Epithelial cell of esophagus (primary cell): ENCODE data around the gene CFAP46.

Source experiments
- DNase-seq: peaks from one replicate; pipeline ENCODE4 v3.0.0; 2010; ENCODE audit warnings: low read depth
- H3K4me3 ChIP-seq: 2 replicates; pipeline ENCODE4 v1.5.1; 2011; ENCODE audit warnings: mild to moderate bottlenecking, low read length, control low read depth
- CTCF ChIP-seq: IDR thresholded peaks from 2 replicates; pipeline ENCODE4 v1.5.1; 2011; ENCODE audit warnings: low read depth, mild to moderate bottlenecking, low read length, control low read depth, inconsistent platforms; ENCODE audit not compliant: insufficient read depth; ENCODE audit errors: missing control alignments

Gene CFAP46

GRCh38 chr10:132788831-132789219 is 153.5 kb downstream of the CFAP46 start:
- no peak overlapping the region for H3K4me3 ChIP-seq
- TF ChIP-seq CTCF = no peak
- no peak for DNase-seq

GRCh38 chr10:132788180-132788830 is 154.1 kb downstream of the CFAP46 start:
- peak; percentile 13 for DNase-seq
- no peak for TF ChIP-seq CTCF
- no peak overlapping the region for H3K4me3 ChIP-seq

- no peak for TF ChIP-seq CTCF
- no peak for DNase-seq
- H3K4me3 ChIP-seq = no peak overlapping the region
Observed at GRCh38 chr10:132787495-132788179, 154.7 kb downstream of the CFAP46 start.

GRCh38 chr10:132786884-132787494 is 155.4 kb downstream of the CFAP46 start:
- no peak for DNase-seq
- no peak for TF ChIP-seq CTCF
- H3K4me3 ChIP-seq = no peak overlapping the region

GRCh38 chr10:132786476-132786883 is 155.9 kb downstream of the CFAP46 start:
- H3K4me3 ChIP-seq = no peak overlapping the region
- DNase-seq = no peak
- no peak for TF ChIP-seq CTCF

- DNase-seq = peak; percentile 5
- TF ChIP-seq CTCF = no peak
- no peak within 1 kb of the TSS for H3K4me3 ChIP-seq
Observed at GRCh38 chr10:132785723-132786475, 156.5 kb downstream of the CFAP46 start, which contains the start of gene NKX6-2. NKX6-2 (minus strand) TSS chr10:132786147; CDS start chr10:132785948, 199 bp downstream.
